Fibroblast of skin of left biceps (primary cell): ENCODE measurements around the gene NPAS2.

Experiments
- DNase-seq, 2 experiments: peaks; one replicate each; pipeline ENCODE4 v3.0.0-alpha.2; 2013; ENCODE audit warnings: low read depth in 2 of 2

NPAS2 gene

GRCh38 chr2:100853909-100854810, 34.2 kb downstream of the NPAS2 start:
- DNase-seq: no peak

GRCh38 chr2:100855084-100855483, 35.1 kb downstream of the NPAS2 start:
- no peak for DNase-seq

GRCh38 chr2:100855606-100856005, 35.7 kb downstream of the NPAS2 start:
- no peak for DNase-seq

- DNase-seq: no peak
Measured at GRCh38 chr2:100856732-100857131, 36.8 kb downstream of the NPAS2 start.

GRCh38 chr2:100857341-100857740, 37.4 kb downstream of the NPAS2 start:
- no peak for DNase-seq

GRCh38 chr2:100857915-100858314, 38.0 kb downstream of the NPAS2 start:
- peak; percentile 68 to 69 for DNase-seq

- DNase-seq: no peak
Measured at GRCh38 chr2:100859902-100860301, 40.0 kb downstream of the NPAS2 start.

- DNase-seq: no peak
Measured at GRCh38 chr2:100861340-100861739, 41.4 kb downstream of the NPAS2 start.

- no peak for DNase-seq
Measured at GRCh38 chr2:100862081-100862480, 42.1 kb downstream of the NPAS2 start.

- no peak for DNase-seq
Measured at GRCh38 chr2:100865816-100866460, 46.0 kb downstream of the NPAS2 start.

- no peak for DNase-seq
Measured at GRCh38 chr2:100868083-100868482, 48.1 kb downstream of the NPAS2 start.

- DNase-seq: no peak
Measured at GRCh38 chr2:100869120-100869519, 49.2 kb downstream of the NPAS2 start.

- no peak for DNase-seq
Measured at GRCh38 chr2:100870652-100871531, 51.0 kb downstream of the NPAS2 start.

- no peak for DNase-seq
Measured at GRCh38 chr2:100875516-100876230, 55.7 kb downstream of the NPAS2 start.

GRCh38 chr2:100876231-100876860, 56.4 kb downstream of the NPAS2 start:
- DNase-seq: no peak

- DNase-seq: no peak
Measured at GRCh38 chr2:100877555-100877954, 57.6 kb downstream of the NPAS2 start.

- DNase-seq: no peak
Measured at GRCh38 chr2:100878000-100878791, 58.3 kb downstream of the NPAS2 start.

- no peak for DNase-seq
Measured at GRCh38 chr2:100879296-100879695, 59.4 kb downstream of the NPAS2 start.

- DNase-seq: no peak
Measured at GRCh38 chr2:100880036-100880435, 60.1 kb downstream of the NPAS2 start.

GRCh38 chr2:100880730-100881129, 60.8 kb downstream of the NPAS2 start:
- DNase-seq: no peak
